Measurements from ENCODE around the gene NOX1.

The NOX1 gene

DNA sequence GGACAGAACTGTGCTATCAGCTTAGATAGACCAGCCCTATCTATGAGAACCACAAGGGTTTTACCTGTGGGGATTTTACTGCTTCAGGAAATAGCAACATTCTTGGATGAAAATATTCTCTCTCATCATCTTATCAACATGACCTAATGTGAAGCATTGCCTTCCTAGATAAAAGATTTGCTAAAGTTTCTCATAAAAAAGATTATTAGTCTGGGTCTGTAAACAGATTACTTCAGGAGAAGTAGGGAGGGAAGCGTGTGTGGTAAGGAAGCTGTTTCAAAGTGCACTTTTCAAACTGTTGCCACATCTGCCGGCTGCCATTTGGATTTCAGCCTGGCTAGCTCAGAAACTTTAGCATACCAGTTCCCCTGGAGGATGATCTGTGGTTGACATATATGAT lies at the start of gene NOX1:
Gene NOX1, minus strand, starts transcription at position 35 of the 400 bp plus-strand sequence. CDS start 220 bp downstream, outside the sequence.
- no peak for TF ChIP-seq SP1 (IDR thresholded peaks at IDR 0.05)
- no peak for TF ChIP-seq L3MBTL2 (conservative IDR thresholded peaks at IDR 0.05)
- no peak for TF ChIP-seq BHLHE40 (IDR thresholded peaks at IDR 0.05; ENCODE audit: borderline replicate concordance)
- TF ChIP-seq TARDBP (IDR thresholded peaks at IDR 0.05), result no peak
- no peak for TF ChIP-seq FOXA1 (IDR thresholded peaks at IDR 0.05)
- no peak for TF ChIP-seq FOXM1 (IDR thresholded peaks at IDR 0.05; ENCODE audit: borderline replicate concordance)
- POLR2A ChIA-PET, result no interaction called here
- CTCF ChIA-PET, result no interaction called here
- DNase-seq (ENCODE audit: extremely low spot score), result no peak

DNA sequence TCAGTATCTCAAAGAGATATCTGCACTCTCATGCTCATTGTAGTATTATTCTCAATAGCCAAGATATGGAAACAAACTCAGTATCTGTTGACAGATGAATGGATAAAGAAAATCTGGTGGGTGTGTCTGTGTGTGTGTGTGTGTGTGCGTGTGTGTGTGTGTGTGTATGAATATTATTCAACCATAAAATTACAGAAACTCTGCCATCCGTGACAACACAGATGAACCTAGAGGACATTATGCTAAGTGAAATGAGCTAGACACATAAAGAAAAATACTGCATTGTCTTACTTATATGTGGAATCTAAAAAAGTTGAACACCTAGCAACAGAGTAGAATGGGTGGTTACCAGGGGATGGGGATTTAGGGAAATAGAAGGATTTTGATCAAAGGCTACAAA lies 41.4 kb upstream of the NOX1 start:
- no peak for TF ChIP-seq PKNOX1 (IDR thresholded peaks at IDR 0.05)
- ChIA-PET CTCF (no interaction called here), POLR2A (no interaction called here)
- DNase-seq (ENCODE audit: extremely low spot score), result no peak

GRCh38 chrX:100913111-100913510 lies 39.0 kb upstream of the NOX1 start:
- ChIA-PET CTCF (no interaction called here), POLR2A (no interaction called here)
- TF ChIP-seq CTBP1 (IDR thresholded peaks at IDR 0.05; ENCODE audit: borderline replicate concordance) (no peak), FOXK2 (IDR thresholded peaks at IDR 0.05) (no peak)
- DNase-seq (ENCODE audit: extremely low spot score), result no peak

- TF ChIP-seq CTBP1 (IDR thresholded peaks at IDR 0.05; ENCODE audit: borderline replicate concordance), result no peak
- no peak for TF ChIP-seq LEF1 (IDR thresholded peaks at IDR 0.05; ENCODE audit: borderline replicate concordance)
- TF ChIP-seq FOXM1 (IDR thresholded peaks at IDR 0.05; ENCODE audit: borderline replicate concordance), result no peak
- TF ChIP-seq PKNOX1 (IDR thresholded peaks at IDR 0.05), result no peak
- TF ChIP-seq SUZ12 (IDR thresholded peaks at IDR 0.05), result no peak
- TF ChIP-seq L3MBTL2 (conservative IDR thresholded peaks at IDR 0.05), result no peak
- TF ChIP-seq TARDBP (IDR thresholded peaks at IDR 0.05), result no peak
- TF ChIP-seq ARNT (IDR thresholded peaks at IDR 0.05), result no peak
- TF ChIP-seq FOXK2 (IDR thresholded peaks at IDR 0.05), result no peak
- TF ChIP-seq ELF4 (IDR thresholded peaks at IDR 0.05), result no peak
- no peak for TF ChIP-seq SP1 (IDR thresholded peaks at IDR 0.05)
- TF ChIP-seq FOXA1 (IDR thresholded peaks at IDR 0.05), result no peak
- no peak for TF ChIP-seq HDGF (IDR thresholded peaks at IDR 0.05; ENCODE audit: borderline replicate concordance)
- no peak for TF ChIP-seq BHLHE40 (IDR thresholded peaks at IDR 0.05; ENCODE audit: borderline replicate concordance)
- TF ChIP-seq ZNF384 (IDR thresholded peaks at IDR 0.05), result no peak
- no peak for TF ChIP-seq NFRKB (IDR thresholded peaks at IDR 0.05)
- no peak for DNase-seq (ENCODE audit: extremely low spot score)
- POLR2A ChIA-PET, result no interaction called here
- CTCF ChIA-PET, result no interaction called here
Measured at GRCh38 chrX:100911731-100912130, 37.6 kb upstream of the NOX1 start.

GRCh38 chrX:100905620-100906019 lies 31.5 kb upstream of the NOX1 start:
- no peak for DNase-seq (ENCODE audit: extremely low spot score)
- TF ChIP-seq PKNOX1 (IDR thresholded peaks at IDR 0.05), result no peak
- no peak for TF ChIP-seq SP1 (IDR thresholded peaks at IDR 0.05)
- no peak for TF ChIP-seq ZNF384 (IDR thresholded peaks at IDR 0.05)
- no peak for TF ChIP-seq HDGF (IDR thresholded peaks at IDR 0.05; ENCODE audit: borderline replicate concordance)
- no peak for TF ChIP-seq ELF4 (IDR thresholded peaks at IDR 0.05)
- TF ChIP-seq SUZ12 (IDR thresholded peaks at IDR 0.05), result no peak
- POLR2A ChIA-PET, result no interaction called here
- CTCF ChIA-PET, result interaction anchor here (0.6 kb wide), 1 partner anchor 11 kb away, joined by 3 read pairs; no protein-coding TSS in a partner anchor

GRCh38 chrX:100904433-100904832 lies 30.3 kb upstream of the NOX1 start:
- POLR2A ChIA-PET, result no interaction called here
- no peak for DNase-seq (ENCODE audit: extremely low spot score)
- TF ChIP-seq FOXA1 (IDR thresholded peaks at IDR 0.05) (no peak), ZNF384 (IDR thresholded peaks at IDR 0.05) (no peak), CTBP1 (IDR thresholded peaks at IDR 0.05; ENCODE audit: borderline replicate concordance) (no peak), BHLHE40 (IDR thresholded peaks at IDR 0.05; ENCODE audit: borderline replicate concordance) (no peak), SUZ12 (IDR thresholded peaks at IDR 0.05) (no peak), FOXM1 (IDR thresholded peaks at IDR 0.05; ENCODE audit: borderline replicate concordance) (no peak), TARDBP (IDR thresholded peaks at IDR 0.05) (no peak), SP1 (IDR thresholded peaks at IDR 0.05) (no peak), ARNT (IDR thresholded peaks at IDR 0.05) (no peak), LEF1 (IDR thresholded peaks at IDR 0.05; ENCODE audit: borderline replicate concordance) (no peak), FOXK2 (IDR thresholded peaks at IDR 0.05) (no peak), ELF4 (IDR thresholded peaks at IDR 0.05) (no peak), PKNOX1 (IDR thresholded peaks at IDR 0.05) (no peak), NFRKB (IDR thresholded peaks at IDR 0.05) (no peak), L3MBTL2 (conservative IDR thresholded peaks at IDR 0.05) (no peak), HDGF (IDR thresholded peaks at IDR 0.05; ENCODE audit: borderline replicate concordance) (no peak)
- CTCF ChIA-PET, result no interaction called here

All from HEK293T (cell line).